Measurements from ENCODE around the gene LAPTM4A.
A peak's percentile ranks its signal among the peaks of the same experiment; 100 is the strongest.
"Not testable (repeated sequence)": the region's sequence is repeated elsewhere in the genome, so short reads cannot be mapped to it uniquely, and the experiment has no call there.

LAPTM4A gene

DNA sequence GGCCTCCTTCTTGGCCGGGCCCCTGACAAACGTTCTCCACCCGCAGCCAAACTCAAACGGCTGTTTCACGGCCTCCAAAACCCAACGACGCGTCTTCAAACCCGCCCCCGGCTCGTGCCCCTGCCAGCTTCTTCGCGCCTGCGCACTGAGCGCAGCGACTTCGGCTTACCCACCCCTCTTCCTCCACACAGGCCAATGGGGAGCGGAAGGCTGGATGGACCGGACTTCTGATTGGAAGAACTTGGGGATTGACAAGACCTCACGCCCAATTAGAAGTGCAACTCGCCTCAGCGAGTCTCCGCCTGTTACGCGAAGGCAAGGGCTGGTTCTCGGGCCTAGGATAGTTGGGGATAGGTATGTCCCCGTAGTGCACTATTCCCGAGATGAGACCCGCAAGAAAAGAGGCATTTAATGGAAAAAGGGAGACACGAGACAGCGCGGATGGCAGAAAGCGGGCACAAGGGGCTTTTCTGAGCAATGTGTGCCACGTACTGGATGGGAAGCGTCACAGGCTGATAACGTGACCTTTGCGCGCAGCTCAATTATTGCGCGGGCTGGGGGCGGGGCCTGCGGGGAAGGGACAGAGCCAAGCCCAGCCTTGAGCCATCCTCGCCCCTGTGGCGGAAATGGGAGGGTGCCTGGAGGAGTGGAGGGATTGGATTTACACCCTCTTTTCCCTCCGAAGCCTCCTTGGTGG is at the start of gene LAPTM4A:
Gene LAPTM4A (minus strand): TSS at position 97 of the 697 bp plus-strand sequence. CDS start 108 bp downstream, outside the sequence.
- peak; percentile 100 for DNase-seq

- no peak for DNase-seq
These were observed 49.3 kb upstream of the LAPTM4A start for GRCh38 chr2:20100711-20101110.

- no peak for DNase-seq
These were observed 48.4 kb upstream of the LAPTM4A start for GRCh38 chr2:20099780-20100179.

- DNase-seq = peak; percentile 90
These were observed 46.7 kb upstream of the LAPTM4A start for GRCh38 chr2:20097889-20098714.

DNA sequence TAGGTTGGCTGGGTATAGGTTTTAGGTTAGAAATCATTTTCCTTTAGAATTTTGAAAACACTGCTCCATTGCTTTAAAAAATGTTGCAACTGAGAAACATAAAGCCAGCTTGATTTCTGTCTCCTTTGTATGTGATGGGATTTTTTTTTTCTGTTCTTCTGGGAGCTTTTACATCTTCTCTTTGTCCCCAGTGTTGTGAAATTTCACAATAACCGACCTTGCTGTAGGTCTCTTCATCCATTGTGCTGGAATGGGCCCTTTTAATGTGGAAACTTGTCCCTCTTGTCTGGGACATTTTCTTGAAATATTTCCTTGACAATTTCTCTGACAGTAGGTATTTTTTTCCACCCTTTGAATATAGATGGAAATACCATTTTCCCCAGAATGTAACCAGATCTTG is 44.0 kb upstream of the LAPTM4A start:
- no peak for DNase-seq

- DNase-seq = no peak
These were observed 43.5 kb upstream of the LAPTM4A start for GRCh38 chr2:20094955-20095354.

DNA sequence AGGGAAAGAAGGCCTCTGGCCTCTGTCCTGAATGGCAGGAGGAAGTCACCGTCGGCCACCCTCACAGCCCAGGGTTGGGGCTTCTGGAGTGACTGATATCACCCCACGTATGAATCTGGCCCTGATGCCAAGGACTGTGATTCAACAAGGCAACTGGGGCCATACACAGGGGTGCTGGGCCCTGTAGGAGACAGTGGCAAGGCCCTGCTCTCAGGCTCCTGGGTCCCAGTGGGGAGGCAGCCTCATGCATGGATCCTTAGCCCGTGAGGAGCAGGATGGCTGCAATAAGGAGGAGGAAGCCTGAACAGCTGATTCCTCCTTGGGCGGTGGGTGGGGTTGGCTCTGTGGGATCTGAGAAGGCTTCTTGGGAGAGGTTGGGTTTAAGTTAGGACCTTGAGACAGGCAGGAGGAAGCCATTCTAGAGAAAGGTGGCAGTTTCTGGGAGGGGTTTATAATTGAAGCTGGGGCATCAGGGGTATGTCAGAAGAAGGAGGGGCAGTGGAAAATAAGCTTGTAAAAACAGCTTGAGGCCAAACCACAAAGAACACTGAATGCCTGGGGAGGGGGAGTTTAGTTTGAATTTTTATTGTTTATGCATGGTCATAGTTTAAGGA is 42.8 kb upstream of the LAPTM4A start:
- DNase-seq = no peak

GRCh38 chr2:20093263-20094141 is 42.1 kb upstream of the LAPTM4A start:
- DNase-seq = peak; percentile 72

DNA sequence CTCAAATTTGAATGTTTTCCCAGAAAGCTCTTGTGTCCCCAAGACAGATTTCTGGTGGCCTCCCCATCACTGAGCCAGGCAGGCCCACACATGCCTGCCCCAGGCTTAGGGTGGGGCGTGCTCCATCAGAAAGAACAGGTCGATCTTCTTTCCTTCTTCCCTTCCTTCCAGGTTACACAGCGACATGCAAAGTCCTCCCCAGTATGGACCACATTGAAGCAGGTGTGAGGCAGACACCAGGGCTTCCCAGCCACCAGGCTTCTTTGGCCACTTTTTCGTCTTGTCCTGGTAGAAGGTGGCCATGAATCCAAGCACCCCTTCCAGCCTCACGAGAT is 41.4 kb upstream of the LAPTM4A start:
- DNase-seq = no peak

- no peak for DNase-seq
These were observed 40.9 kb upstream of the LAPTM4A start for GRCh38 chr2:20092226-20092900.

DNA sequence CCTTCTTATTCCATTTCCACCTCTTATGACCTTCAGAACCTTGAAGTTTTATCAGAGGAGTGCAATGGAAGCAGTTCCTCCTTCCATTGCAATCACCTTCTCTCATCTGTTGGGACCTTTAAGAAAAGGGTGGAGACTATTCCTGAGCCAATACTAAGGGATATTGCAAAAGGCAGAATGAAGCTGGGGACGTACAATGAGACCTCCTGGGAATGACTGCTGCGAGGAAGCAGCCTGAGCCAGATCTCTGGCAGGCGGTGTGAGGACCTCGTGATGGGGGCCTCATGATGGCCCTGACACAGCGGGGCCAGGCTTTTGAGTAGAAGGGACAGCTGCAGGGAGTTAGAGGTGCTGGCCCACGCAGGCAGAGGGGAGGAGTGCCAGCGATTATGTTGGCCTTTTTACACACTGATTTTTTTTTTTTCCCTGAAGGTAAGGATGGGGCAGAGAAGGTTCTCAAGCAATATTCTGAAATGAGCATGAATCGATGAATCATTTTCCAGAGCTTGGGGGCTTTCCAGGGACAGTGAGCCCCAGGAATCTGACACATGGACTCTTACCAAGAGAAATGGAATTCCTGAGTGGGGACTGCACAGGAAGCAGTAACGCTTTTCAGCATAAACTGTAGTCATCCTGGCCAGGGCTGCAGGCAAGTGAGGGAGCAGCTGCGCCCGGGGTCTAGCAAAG is 40.0 kb upstream of the LAPTM4A start:
- no peak for DNase-seq

DNA sequence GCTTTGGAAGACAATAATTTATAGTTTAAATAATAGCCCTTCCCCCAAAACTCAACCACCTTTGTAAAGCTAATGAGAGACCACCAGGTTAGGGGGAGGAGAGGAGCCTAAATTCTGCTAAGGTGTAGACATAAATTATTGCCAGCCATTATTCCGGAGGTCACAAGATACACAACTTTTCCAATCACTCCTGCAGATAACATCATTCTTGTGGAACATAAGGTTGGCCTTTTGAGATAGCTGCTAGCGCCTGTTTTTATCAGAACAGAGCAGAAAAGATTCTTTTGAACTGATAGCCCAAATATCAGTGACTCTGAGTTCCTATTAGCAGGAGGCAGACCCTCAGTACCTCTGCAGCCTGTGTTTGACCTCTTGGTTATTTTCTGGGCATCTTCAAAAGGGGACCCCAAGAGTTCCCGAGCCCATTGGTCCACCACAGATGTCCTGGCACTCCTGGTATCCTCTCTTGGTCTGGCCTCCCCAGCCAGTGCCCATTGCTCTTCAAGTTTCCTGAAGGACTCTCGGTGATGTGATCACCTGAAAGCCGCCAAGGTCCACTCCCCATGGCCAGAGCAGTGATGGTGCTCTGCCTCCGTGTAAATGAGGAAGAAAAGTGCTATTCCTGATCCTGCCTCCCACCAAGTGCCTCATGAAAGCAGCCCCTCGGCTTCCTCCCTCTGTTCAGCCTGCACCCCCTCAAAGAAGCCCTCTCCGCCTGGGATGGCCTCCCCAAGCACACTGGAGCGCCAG is 38.5 kb upstream of the LAPTM4A start:
- no peak for DNase-seq

GRCh38 chr2:20085909-20086308 is 34.5 kb upstream of the LAPTM4A start:
- not testable (repeated sequence) for DNase-seq

DNA sequence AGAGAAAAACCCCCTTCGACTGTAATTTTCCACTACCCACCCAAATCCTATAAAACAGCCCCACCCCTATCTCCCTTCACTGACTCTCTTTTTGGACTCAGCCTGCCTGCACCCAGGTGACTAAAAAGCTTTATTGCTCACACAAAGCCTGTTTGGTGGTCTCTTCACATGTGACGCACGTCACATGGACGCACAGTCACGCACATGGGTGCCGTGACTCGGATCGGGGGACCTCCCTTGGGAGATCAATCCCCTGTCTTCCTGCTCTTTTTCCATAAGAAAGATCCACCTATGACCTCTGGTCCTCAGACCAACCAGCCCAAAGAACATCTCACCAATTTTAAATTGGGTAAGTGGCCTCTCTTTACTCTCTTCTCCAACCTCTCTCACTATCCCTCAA is 31.4 kb upstream of the LAPTM4A start:
- DNase-seq = not testable (repeated sequence)

DNA sequence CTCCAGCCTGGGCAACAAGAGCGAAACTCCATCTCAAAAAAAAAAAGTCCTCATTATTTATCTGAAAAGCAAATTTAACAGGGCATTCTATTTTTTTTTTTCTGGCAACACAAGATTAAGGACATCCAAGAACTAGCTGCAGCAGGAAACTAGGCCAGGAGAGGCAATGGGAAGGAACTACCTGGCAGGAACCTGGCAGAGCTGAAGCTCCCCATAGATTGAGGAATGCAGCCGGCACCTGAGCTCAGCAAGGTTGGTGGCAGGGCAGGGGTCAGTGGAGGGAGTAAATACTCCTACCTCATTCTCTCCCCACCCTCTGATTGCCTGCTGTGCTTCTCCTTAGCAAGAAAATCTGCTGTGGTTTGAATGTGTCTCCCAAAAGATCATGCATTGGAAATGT is 30.4 kb upstream of the LAPTM4A start:
- no peak for DNase-seq

GRCh38 chr2:20080839-20081415 is 29.5 kb upstream of the LAPTM4A start:
- DNase-seq = no peak

- DNase-seq = no peak
These were observed 29.0 kb upstream of the LAPTM4A start for GRCh38 chr2:20080428-20080827.

GRCh38 chr2:20079546-20080115 is 28.2 kb upstream of the LAPTM4A start:
- DNase-seq = no peak

GRCh38 chr2:20077411-20077940 is 26.0 kb upstream of the LAPTM4A start:
- no peak for DNase-seq

DNA sequence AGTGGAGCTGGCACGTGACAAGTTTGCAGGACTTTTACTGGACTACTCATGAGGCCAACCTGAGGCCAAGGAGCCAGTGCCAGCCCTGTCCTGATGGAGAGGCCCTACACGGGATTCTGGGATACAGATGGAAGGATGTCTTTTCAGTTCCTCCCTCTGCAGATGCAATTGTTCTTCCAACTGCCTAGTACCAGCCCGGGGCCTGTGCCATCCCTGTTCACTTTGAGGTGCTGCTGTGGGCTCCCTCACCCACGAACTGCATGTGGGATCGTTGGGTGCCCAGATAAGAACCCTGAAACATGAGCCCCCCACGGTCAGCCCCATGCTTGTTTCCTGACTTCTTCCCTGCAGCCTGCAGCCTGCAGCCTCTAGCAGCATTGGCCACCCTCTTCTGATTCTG is 25.3 kb upstream of the LAPTM4A start:
- no peak for DNase-seq

Data from NCI-H1694 (cell line).